HFFc6 (cell line): ENCODE data around the gene CSNK1A1L. TPM values are rescaled to one million over a fixed set of nuclear protein-coding genes. Genes with fewer than 3 reads are reported as not detected.

Experiments
- DNase-seq: peaks from one replicate; pipeline ENCODE4 v3.0.0-alpha.2; 2018
- H3K27ac Mint-ChIP-seq: 2 replicates; pipeline ENCODE4 v1.8.0; 2020; ENCODE audit warnings: mild to moderate bottlenecking, mixed read lengths
- H3K27me3 Mint-ChIP-seq: 2 replicates; pipeline ENCODE4 v1.8.0; 2021; ENCODE audit warnings: mild to moderate bottlenecking, moderate library complexity, mixed read lengths; ENCODE audit not compliant: insufficient read depth
- H3K36me3 Mint-ChIP-seq: 2 replicates; pipeline ENCODE4 v1.8.0; 2021; ENCODE audit warnings: low read depth, mixed read lengths
- H3K4me1 Mint-ChIP-seq: 2 replicates; pipeline ENCODE4 v1.8.0; 2020; ENCODE audit warnings: low read depth, mixed read lengths
- H3K4me3 Mint-ChIP-seq: 2 replicates; pipeline ENCODE4 v1.8.0; 2020; ENCODE audit warnings: mild to moderate bottlenecking, moderate library complexity, mixed read lengths
- H3K9me3 Mint-ChIP-seq: 2 replicates; pipeline ENCODE4 v1.8.0; 2020; ENCODE audit warnings: mild to moderate bottlenecking, mixed read lengths
- CTCF ChIP-seq: fragments of 200-600 bp; sonication (generic); IDR thresholded peaks from 2 replicates; pipeline ENCODE4 v1.5.0; 2021; ENCODE audit warnings: antibody characterized with exemption, mild to moderate bottlenecking
- total RNA-seq, 6 experiments: library from RNA; stranded (reverse); fragmentation: NEBNext Ultra II Directional; extraction: Animal tissue kit (Norgen Biotek cat#: 25700); gene quantifications; 2 replicates in 1 of 6; 3 replicates in 5 of 6; pipeline ENCODE4 v1.2.3, GENCODE V29; 2021

Gene CSNK1A1L
- total RNA-seq, 6 experiments from 2014 or later = not detected

- Mint-ChIP-seq H3K27me3 (no peaks in the 10 kb centered on the region; the same call in 1 of the 2 replicates), H3K4me1 (peaks cover 11% of the 10 kb centered on the region), H3K27ac (no peak overlapping the region), H3K4me3 (no peak overlapping the region), H3K36me3 (no peaks in the 10 kb centered on the region), H3K9me3 (no peaks in the 10 kb centered on the region)
- no peak for DNase-seq
- TF ChIP-seq CTCF = no peak
These were observed 2.0 kb upstream of the CSNK1A1L start for GRCh38 chr13:37107456-37107855.

GRCh38 chr13:37106642-37107041 lies 1.2 kb upstream of the CSNK1A1L start:
- H3K4me1 Mint-ChIP-seq = peaks cover 8% of the 10 kb centered on the region
- DNase-seq = no peak

GRCh38 chr13:37102896-37103295 lies 2.6 kb downstream of the CSNK1A1L start:
- Mint-ChIP-seq H3K36me3 (no peaks in the 10 kb centered on the region), H3K9me3 (no peaks in the 10 kb centered on the region), H3K27ac (no peak overlapping the region), H3K27me3 (no peaks in the 10 kb centered on the region; the same call in 1 of the 2 replicates), H3K4me1 (no peaks in the 10 kb centered on the region; the same call in 1 of the 2 replicates), H3K4me3 (no peak overlapping the region)
- TF ChIP-seq CTCF = no peak
- DNase-seq = no peak

More at GRCh38 chr13:37106642-37107041, 1.2 kb upstream of the CSNK1A1L start:
- H3K4me3 Mint-ChIP-seq = no peak overlapping the region
- no peak for TF ChIP-seq CTCF
- no peaks in the 10 kb centered on the region for H3K36me3 Mint-ChIP-seq
- no peak overlapping the region for H3K27ac Mint-ChIP-seq
- H3K27me3 Mint-ChIP-seq = no peaks in the 10 kb centered on the region; the same call in 1 of the 2 replicates
- H3K9me3 Mint-ChIP-seq = no peaks in the 10 kb centered on the region

- H3K27me3 Mint-ChIP-seq = no peaks in the 10 kb centered on the region; the same call in 1 of the 2 replicates
- no peak for DNase-seq
- H3K27ac Mint-ChIP-seq = no peak overlapping the region
- H3K4me3 Mint-ChIP-seq = no peak overlapping the region
- peaks cover 12% of the 10 kb centered on the region for H3K4me1 Mint-ChIP-seq
- H3K9me3 Mint-ChIP-seq = no peaks in the 10 kb centered on the region
- TF ChIP-seq CTCF = no peak
- no peaks in the 10 kb centered on the region for H3K36me3 Mint-ChIP-seq
These were observed 4.3 kb downstream of the CSNK1A1L start for GRCh38 chr13:37101201-37101600.

GRCh38 chr13:37100731-37101130 lies 4.7 kb downstream of the CSNK1A1L start:
- H3K9me3 Mint-ChIP-seq = no peaks in the 10 kb centered on the region
- H3K36me3 Mint-ChIP-seq = no peaks in the 10 kb centered on the region
- H3K27ac Mint-ChIP-seq = no peak overlapping the region
- TF ChIP-seq CTCF = no peak
- peaks cover 12% of the 10 kb centered on the region for H3K4me1 Mint-ChIP-seq
- no peak overlapping the region for H3K4me3 Mint-ChIP-seq
- no peaks in the 10 kb centered on the region; the same call in 1 of the 2 replicates for H3K27me3 Mint-ChIP-seq
- DNase-seq = no peak

GRCh38 chr13:37097076-37097475 lies 8.4 kb downstream of the CSNK1A1L start:
- H3K27ac Mint-ChIP-seq = no peak overlapping the region
- H3K9me3 Mint-ChIP-seq = no peaks in the 10 kb centered on the region
- peaks cover 12% of the 10 kb centered on the region for H3K4me1 Mint-ChIP-seq
- no peaks in the 10 kb centered on the region for H3K36me3 Mint-ChIP-seq
- peak; percentile 38 for DNase-seq
- H3K27me3 Mint-ChIP-seq = no peaks in the 10 kb centered on the region; the same call in 1 of the 2 replicates
- no peak for TF ChIP-seq CTCF
- no peak overlapping the region; the same call in 1 of the 2 replicates for H3K4me3 Mint-ChIP-seq
